GM12878 (cell line): ENCODE results near the gene KCNAB3. TPM values are rescaled to one million over a fixed set of nuclear protein-coding genes. Genes with fewer than 3 reads are reported as not detected.

Experiments used
- ATAC-seq: fragments of 200-7000 bp; cut with Tn5 transposase; 3 replicates; pipeline ENCODE4 v1.9.1; 2020; ENCODE audit warnings: mild to moderate bottlenecking, moderate library complexity
- BruUV-seq: library from RNA; stranded (reverse); fragments of 400-500 nt; replicated peaks from 2 replicates; lab custom pipeline; 2021; lab: Mats Ljungman, UMichigan
- CTCF ChIA-PET: fragments of 300-600 bp; sonication (Branson Sonifier 250); formaldehyde crosslinking; extraction: SDS; loops from one replicate; lab custom pipeline; 2021; ENCODE audit warnings: inconsistent platforms; lab: Yijun Ruan, JAX
- POLR2A ChIA-PET: fragments of 350-600 bp; formaldehyde crosslinking; extraction: SDS; loops from one replicate; lab custom pipeline; 2021; ENCODE audit warnings: inconsistent platforms; lab: Charles Lee
- RAD21 ChIA-PET: fragments of 300-600 bp; sonication (Branson Sonifier 250); formaldehyde crosslinking; loops from one replicate; lab custom pipeline; 2023; ENCODE audit warnings: antibody characterized with exemption; ENCODE audit not compliant: unreplicated experiment; lab: Charles Lee
- SMC1A ChIA-PET: fragments of 300-600 bp; sonication (Branson Sonifier 250); formaldehyde crosslinking; loops from one replicate; lab custom pipeline; 2023; ENCODE audit not compliant: unreplicated experiment, uncharacterized antibody; lab: Charles Lee
- DNase-seq: peaks from one replicate; pipeline ENCODE4 v3.0.0-alpha.2; 2011; ENCODE audit warnings: low read depth, low spot score
- FAIRE-seq: peaks from 3 replicates; lab custom pipeline; 2011; peaks lifted over from hg19 to GRCh38; lab: Jason Lieb, UNC
- H2AFZ ChIP-seq: 2 replicates; pipeline ENCODE4 v1.6.0; 2011; ENCODE audit warnings: low read depth, low read length, control low read depth; ENCODE audit not compliant: control insufficient read depth
- H3K27ac ChIP-seq: 2 replicates; pipeline ENCODE4 v1.5.1; 2011; ENCODE audit warnings: control low read depth; ENCODE audit not compliant: control insufficient read depth, insufficient read depth
- H3K27me3 ChIP-seq, 2 experiments: replicated peaks in 1 of 2; 2 replicates each; pipeline versions ENCODE4 v1.6.0 to v1.6.1; 2011; ENCODE audit warnings: low read length in 1 of 2; ENCODE audit not compliant: control insufficient read depth in 2 of 2, insufficient read depth in 2 of 2
- H3K36me3 ChIP-seq, 2 experiments: 2 replicates each; pipeline ENCODE4 v1.5.1; 2011; ENCODE audit warnings: low read length in 1 of 2; ENCODE audit not compliant: control insufficient read depth in 2 of 2, insufficient read depth in 2 of 2
- H3K4me1 ChIP-seq: 2 replicates; pipeline ENCODE4 v1.6.1; 2011; ENCODE audit warnings: mild to moderate bottlenecking, low read length, moderate library complexity, mixed read lengths; ENCODE audit not compliant: control insufficient read depth, insufficient read depth
- H3K4me2 ChIP-seq: 2 replicates; pipeline ENCODE4 v1.6.0; 2011; ENCODE audit warnings: control low read depth; ENCODE audit not compliant: control insufficient read depth, insufficient read depth
- H3K4me3 ChIP-seq: fragments of 200-600 bp; sonication (generic); 2 replicates; pipeline ENCODE4 v1.5.1; 2016
- H3K79me2 ChIP-seq: 2 replicates; pipeline ENCODE4 v1.6.0; 2011; ENCODE audit warnings: low read length; ENCODE audit not compliant: control insufficient read depth, insufficient read depth
- H3K9ac ChIP-seq: 2 replicates; pipeline ENCODE4 v1.8.0; 2011; ENCODE audit warnings: low read length, control low read depth, mixed read lengths; ENCODE audit not compliant: control insufficient read depth, insufficient read depth
- H3K9me3 ChIP-seq: replicated peaks from 3 replicates; pipeline ENCODE4 v1.5.1; 2011; ENCODE audit warnings: mild to moderate bottlenecking, low read length; ENCODE audit not compliant: control insufficient read depth, insufficient read depth
- H4K20me1 ChIP-seq: 2 replicates; pipeline ENCODE4 v1.6.0; 2011; ENCODE audit not compliant: control insufficient read depth, insufficient read depth
- ASH2L ChIP-seq: fragments of 300-600, 200-600 bp; sonication (generic); IDR thresholded peaks from 2 replicates; pipeline ENCODE4 v1.6.1; 2017; ENCODE audit warnings: low read depth, mild to moderate bottlenecking, borderline replicate concordance
- BHLHE40 ChIP-seq, 2 experiments: fragments of 450-650 bp in 1 of 2; IDR thresholded peaks; 2 replicates each; pipeline ENCODE4 v1.6.1; 2011 to 2017; ENCODE audit warnings: low read depth in 2 of 2, borderline replicate concordance in 1 of 2, improper control_type of control experiment in 1 of 2, low read length in 1 of 2, mild to moderate bottlenecking in 1 of 2
- CHD4 ChIP-seq: fragments of 200-600 bp; sonication (generic); IDR thresholded peaks from 2 replicates; pipeline ENCODE4 v1.6.1; 2016; ENCODE audit warnings: mild to moderate bottlenecking
- DPF2 ChIP-seq: fragments of 450-650 bp; IDR thresholded peaks from 2 replicates; pipeline ENCODE4 v1.6.1; 2017; ENCODE audit warnings: mild to moderate bottlenecking
- GATAD2B ChIP-seq: fragments of 450-650 bp; conservative IDR thresholded peaks from 2 replicates; pipeline ENCODE4 v1.6.1; 2017; ENCODE audit warnings: low read depth, mild to moderate bottlenecking, moderate library complexity
- HCFC1 ChIP-seq: fragments of 150-350 bp; IDR thresholded peaks from 2 replicates; pipeline ENCODE4 v1.6.1; 2014; ENCODE audit warnings: low read length
- MEF2A ChIP-seq: IDR thresholded peaks from 2 replicates; pipeline ENCODE4 v1.6.1; 2011; ENCODE audit warnings: low read depth, mild to moderate bottlenecking, low read length, moderate library complexity; ENCODE audit not compliant: insufficient read depth
- MYB ChIP-seq: fragments of 150-350 bp; IDR thresholded peaks from 2 replicates; pipeline ENCODE4 v1.6.1; 2014; ENCODE audit warnings: mild to moderate bottlenecking, low read depth, low read length, borderline replicate concordance
- NFXL1 ChIP-seq: fragments of 450-650 bp; IDR thresholded peaks from 2 replicates; pipeline ENCODE4 v1.6.1; 2017; ENCODE audit warnings: antibody characterized with exemption, mild to moderate bottlenecking, borderline replicate concordance
- NFYA ChIP-seq: IDR thresholded peaks from 2 replicates; pipeline ENCODE4 v1.6.1; 2011; ENCODE audit warnings: low read depth, mild to moderate bottlenecking, low read length, improper control_type of control experiment, borderline replicate concordance
- RAD21 ChIP-seq: IDR thresholded peaks from 2 replicates; pipeline ENCODE4 v1.6.1; 2011; ENCODE audit warnings: mild to moderate bottlenecking, low read depth, low read length, moderate library complexity; ENCODE audit not compliant: insufficient read depth
- RELA ChIP-seq: fragments of 450-650 bp; IDR thresholded peaks from 2 replicates; pipeline ENCODE4 v1.8.0; 2014; ENCODE audit warnings: borderline replicate concordance; ENCODE audit not compliant: partially characterized antibody
- SMC3 ChIP-seq: IDR thresholded peaks from 2 replicates; pipeline ENCODE4 v1.6.1; 2011; ENCODE audit warnings: low read length, improper control_type of control experiment, borderline replicate concordance
- SREBF1 ChIP-seq: IDR thresholded peaks from 2 replicates; pipeline ENCODE4 v1.6.1; 2012; ENCODE audit warnings: mild to moderate bottlenecking, low read length
- SREBF2 ChIP-seq: IDR thresholded peaks from 2 replicates; pipeline ENCODE4 v1.6.1; 2012; ENCODE audit warnings: mild to moderate bottlenecking, low read length
- ZNF207 ChIP-seq: fragments of 450-650 bp; IDR thresholded peaks from 2 replicates; pipeline ENCODE4 v1.6.1; 2014; ENCODE audit warnings: antibody characterized with exemption, mild to moderate bottlenecking, borderline replicate concordance
- WGBS: methylation state at CpG from one replicate; pipeline ENCODE4 v1.1.6; 2016; ENCODE audit warnings: low lambda C conversion rate; ENCODE audit not compliant: insufficient replicate concordance, insufficient coverage; ENCODE audit errors: missing lambda C conversion rate; 5-methylcytosine and 5-hydroxymethylcytosine counted together
- in situ Hi-C: fragments of 300-500 bp; cut with MboI; formaldehyde crosslinking; loops from 9 replicates; pipeline ENCODE4 v1.14.3; 2018; ENCODE audit warnings: mixed read lengths
- intact Hi-C: fragments of 100-400 bp; cut with micrococcal nuclease; formaldehyde crosslinking; loops from one replicate; pipeline ENCODE4 v1.14.2; 2022; ENCODE audit not compliant: unreplicated experiment
- polyA plus RNA-seq, 11 experiments: library from polyadenylated mRNA; depleted of rRNA in 4 of 11; unstranded in 6 of 11; stranded (reverse) in 5 of 11; fragments of >200 nt; fragmentation: Nextera tagmentation in 4 of 11; fragmentation: Illumina TruSeq in 1 of 11; extraction: Ambion mirVana in 4 of 11; extraction: Trizol in 1 of 11; gene quantifications; 1 replicate in 1 of 11; 2 replicates in 10 of 11; pipeline versions ENCODE4 v1.2.1 to v1.2.3, GENCODE V29; 2011 to 2016; ENCODE audit warnings: inconsistent platforms in 2 of 11, missing spikeins in 2 of 11, low read depth in 1 of 11
- total RNA-seq, 4 experiments: library from RNA; depleted of rRNA in 3 of 4; stranded (reverse); fragments of >200 nt in 3 of 4; fragmentation: Illumina TruSeq in 1 of 4; extraction: Trizol in 1 of 4; gene quantifications; 2 replicates each; pipeline versions ENCODE4 v1.2.1 to v1.2.3, GENCODE V29; 2013 to 2021
- TF ChIP-seq, protein P1 (sequence below): fragments of 450-650 bp; IDR thresholded peaks from 2 replicates; pipeline ENCODE4 v1.6.1; 2017; ENCODE audit warnings: mild to moderate bottlenecking, moderate library complexity
- TF ChIP-seq, protein P2 (sequence below): IDR thresholded peaks from 2 replicates; pipeline ENCODE4 v1.6.1; 2012; ENCODE audit warnings: low read length, inconsistent platforms

The KCNAB3 gene
- total and polyA plus RNA-seq, 10 of the 15 experiments (the other 5 are each of a cell fraction or from before 2014, with no cell fraction given): 0.22 to 7.9 (median 1.8) TPM

DNA sequence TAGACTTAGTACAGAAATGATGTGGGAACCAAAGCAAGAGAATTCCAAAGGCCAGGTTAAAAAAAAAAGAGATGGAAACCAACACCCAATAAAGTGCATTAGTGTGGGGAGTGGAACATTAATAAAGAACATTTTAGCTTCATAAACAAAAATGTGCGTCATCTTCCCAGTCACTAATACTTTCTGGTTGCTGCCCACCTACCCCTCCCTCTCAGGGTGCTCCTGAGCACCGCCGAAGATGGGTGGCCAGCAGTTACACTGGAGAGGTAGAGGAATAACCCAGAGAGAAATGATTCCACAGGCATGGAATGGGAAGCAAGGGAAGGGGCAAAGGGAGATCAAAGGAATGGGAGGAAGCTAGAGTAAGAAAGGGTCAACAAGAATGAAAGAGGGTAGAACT, 47.0 kb downstream of the KCNAB3 start:
- CTCF ChIA-PET: interaction anchor here (0.7 to 1.7 kb wide), 8 partner anchors 9 to 159 kb away, joined by 3 to 4 read pairs (median 3); partner anchors contain the start of gene NAA38
- TSS peak; percentile 40 for BruUV-seq
- Histone ChIP-seq H3K9ac (no peak overlapping the region), H3K4me1 (peaks cover 11% of the 10 kb centered on the region), H2AFZ (no peak overlapping the region), H3K4me3 (peak overlapping the region; percentile 58; the same call in 1 of the 2 replicates), H3K36me3 (peaks cover 0 to 2% of the 10 kb centered on the region in 2 experiments; a peak in 1 of 4 replicates), H3K27ac (no peak overlapping the region), H3K9me3 (no peaks in the 10 kb centered on the region), H3K27me3 (no peaks in the 10 kb centered on the region), H4K20me1 (no peaks in the 10 kb centered on the region), H3K4me2 (peak overlapping the region; percentile 57), H3K79me2 (peaks cover 29% of the 10 kb centered on the region)
- no peak for ATAC-seq
- TF ChIP-seq, protein P1, sequence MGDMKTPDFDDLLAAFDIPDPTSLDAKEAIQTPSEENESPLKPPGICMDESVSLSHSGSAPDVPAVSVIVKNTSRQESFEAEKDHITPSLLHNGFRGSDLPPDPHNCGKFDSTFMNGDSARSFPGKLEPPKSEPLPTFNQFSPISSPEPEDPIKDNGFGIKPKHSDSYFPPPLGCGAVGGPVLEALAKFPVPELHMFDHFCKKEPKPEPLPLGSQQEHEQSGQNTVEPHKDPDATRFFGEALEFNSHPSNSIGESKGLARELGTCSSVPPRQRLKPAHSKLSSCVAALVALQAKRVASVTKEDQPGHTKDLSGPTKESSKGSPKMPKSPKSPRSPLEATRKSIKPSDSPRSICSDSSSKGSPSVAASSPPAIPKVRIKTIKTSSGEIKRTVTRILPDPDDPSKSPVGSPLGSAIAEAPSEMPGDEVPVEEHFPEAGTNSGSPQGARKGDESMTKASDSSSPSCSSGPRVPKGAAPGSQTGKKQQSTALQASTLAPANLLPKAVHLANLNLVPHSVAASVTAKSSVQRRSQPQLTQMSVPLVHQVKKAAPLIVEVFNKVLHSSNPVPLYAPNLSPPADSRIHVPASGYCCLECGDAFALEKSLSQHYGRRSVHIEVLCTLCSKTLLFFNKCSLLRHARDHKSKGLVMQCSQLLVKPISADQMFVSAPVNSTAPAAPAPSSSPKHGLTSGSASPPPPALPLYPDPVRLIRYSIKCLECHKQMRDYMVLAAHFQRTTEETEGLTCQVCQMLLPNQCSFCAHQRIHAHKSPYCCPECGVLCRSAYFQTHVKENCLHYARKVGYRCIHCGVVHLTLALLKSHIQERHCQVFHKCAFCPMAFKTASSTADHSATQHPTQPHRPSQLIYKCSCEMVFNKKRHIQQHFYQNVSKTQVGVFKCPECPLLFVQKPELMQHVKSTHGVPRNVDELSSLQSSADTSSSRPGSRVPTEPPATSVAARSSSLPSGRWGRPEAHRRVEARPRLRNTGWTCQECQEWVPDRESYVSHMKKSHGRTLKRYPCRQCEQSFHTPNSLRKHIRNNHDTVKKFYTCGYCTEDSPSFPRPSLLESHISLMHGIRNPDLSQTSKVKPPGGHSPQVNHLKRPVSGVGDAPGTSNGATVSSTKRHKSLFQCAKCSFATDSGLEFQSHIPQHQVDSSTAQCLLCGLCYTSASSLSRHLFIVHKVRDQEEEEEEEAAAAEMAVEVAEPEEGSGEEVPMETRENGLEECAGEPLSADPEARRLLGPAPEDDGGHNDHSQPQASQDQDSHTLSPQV: no peak
- TF ChIP-seq NFXL1 (no peak), RAD21 (no peak), SREBF1 (no peak), GATAD2B (no peak), HCFC1 (no peak), ZNF207 (no peak), NFYA (no peak), CHD4 (no peak), SREBF2 (no peak), SMC3 (no peak), RELA (no peak), DPF2 (no peak), MYB (no peak), MEF2A (no peak), BHLHE40 (IDR thresholded peaks at IDR 0.05; ENCODE audit: borderline replicate concordance in 1 of 2, low read depth in 2 of 2, low read length in 1 of 2) (no peak), ASH2L (no peak)
- TF ChIP-seq, protein P2, sequence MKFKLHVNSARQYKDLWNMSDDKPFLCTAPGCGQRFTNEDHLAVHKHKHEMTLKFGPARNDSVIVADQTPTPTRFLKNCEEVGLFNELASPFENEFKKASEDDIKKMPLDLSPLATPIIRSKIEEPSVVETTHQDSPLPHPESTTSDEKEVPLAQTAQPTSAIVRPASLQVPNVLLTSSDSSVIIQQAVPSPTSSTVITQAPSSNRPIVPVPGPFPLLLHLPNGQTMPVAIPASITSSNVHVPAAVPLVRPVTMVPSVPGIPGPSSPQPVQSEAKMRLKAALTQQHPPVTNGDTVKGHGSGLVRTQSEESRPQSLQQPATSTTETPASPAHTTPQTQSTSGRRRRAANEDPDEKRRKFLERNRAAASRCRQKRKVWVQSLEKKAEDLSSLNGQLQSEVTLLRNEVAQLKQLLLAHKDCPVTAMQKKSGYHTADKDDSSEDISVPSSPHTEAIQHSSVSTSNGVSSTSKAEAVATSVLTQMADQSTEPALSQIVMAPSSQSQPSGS: no peak
- SMC1A ChIA-PET: interaction anchor here (0.7 to 1.5 kb wide), 7 partner anchors 11 to 196 kb away, joined by 3 to 5 read pairs (median 4); partner anchors contain the start of genes CNTROB, NAA38, TP53 and TRAPPC1
- intact Hi-C loops: no loop called here
- no peak for DNase-seq
- in situ Hi-C loops: no loop called here
- POLR2A ChIA-PET: interaction anchor here (0.6 to 1.5 kb wide), 8 partner anchors 11 to 844 kb away, joined by 3 to 8 read pairs (median 3); no protein-coding TSS in a partner anchor
- no peak for FAIRE-seq
- WGBS: 94% methylated on average over 3 of the region's 3 CpGs
- RAD21 ChIA-PET: interaction anchor here (0.7 to 1.5 kb wide), 8 partner anchors 12 to 633 kb away, joined by 3 to 8 read pairs (median 3); partner anchors contain the start of genes CNTROB, CYB5D1, NAA38 and TRAPPC1
